Body of pancreas (tissue), 4 donors: ENCODE measurements around the gene KLLN.
"Not testable (repeated sequence)": the region's sequence is repeated elsewhere in the genome, so short reads cannot be mapped to it uniquely, and the experiment has no call there.

Experiments used
- CTCF ChIP-seq, 7 experiments: fragments of 450-650 bp in 4 of 7; fragments of 200-600 bp in 3 of 7; sonication (generic) in 3 of 7; IDR thresholded peaks; one replicate each; pipeline ENCODE4 v1.5.1; 2016 to 2019; ENCODE audit warnings: antibody characterized with exemption in 7 of 7
- POLR2A ChIP-seq, 3 donors: fragments of 450-650 bp; IDR thresholded peaks; one replicate each; pipeline ENCODE4 v1.6.1; 2016; ENCODE audit warnings: antibody characterized with exemption in 3 of 3, mild to moderate bottlenecking in 2 of 3

GRCh38 chr10:87881373-87882059, 18.2 kb upstream of the KLLN start:
- TF ChIP-seq POLR2A, CTCF (IDR thresholded peaks at IDR 0.05): not testable (repeated sequence)
